ENCODE data around the gene CA7.

CA7 gene

GRCh38 chr16:66878067-66878466, 33.9 kb downstream of the CA7 start:
- Mint-ChIP-seq H3K27ac (peak overlapping the region; percentile 81), H3K36me3 (peaks cover 2% of the 10 kb centered on the region), H3K9me3 (no peaks in the 10 kb centered on the region), H3K27me3 (no peaks in the 10 kb centered on the region), H3K4me1 (peaks cover 53% of the 10 kb centered on the region), H3K4me3 (peak overlapping the region; percentile 65)

- H3K27me3 Mint-ChIP-seq, result no peaks in the 10 kb centered on the region
- H3K9me3 Mint-ChIP-seq, result no peaks in the 10 kb centered on the region
- H3K4me1 Mint-ChIP-seq, result peaks cover 54% of the 10 kb centered on the region
- H3K4me3 Mint-ChIP-seq, result peak within 1 kb of the TSS; percentile 100
- peaks cover 4% of the 10 kb centered on the region for H3K36me3 Mint-ChIP-seq
- H3K27ac Mint-ChIP-seq, result peak within 1 kb of the TSS; percentile 99
These were observed 36.2 kb downstream of the CA7 start, which contains the start of gene PDP2 for GRCh38 chr16:66880288-66881013. PDP2 (plus strand) TSS chr16:66880515; CDS start chr16:66884285, 3,770 bp downstream.

GRCh38 chr16:66881014-66881417, 36.8 kb downstream of the CA7 start:
- H3K9me3 Mint-ChIP-seq, result no peaks in the 10 kb centered on the region
- peaks cover 5% of the 10 kb centered on the region for H3K36me3 Mint-ChIP-seq
- H3K27me3 Mint-ChIP-seq, result no peaks in the 10 kb centered on the region
- peak overlapping the region; percentile 81 for H3K4me3 Mint-ChIP-seq
- H3K4me1 Mint-ChIP-seq, result peaks cover 57% of the 10 kb centered on the region
- no peak overlapping the region for H3K27ac Mint-ChIP-seq

- H3K4me3 Mint-ChIP-seq, result peak overlapping the region; percentile 81
- H3K9me3 Mint-ChIP-seq, result no peaks in the 10 kb centered on the region
- no peaks in the 10 kb centered on the region for H3K27me3 Mint-ChIP-seq
- no peak overlapping the region for H3K27ac Mint-ChIP-seq
- H3K4me1 Mint-ChIP-seq, result peaks cover 57% of the 10 kb centered on the region
- peaks cover 5% of the 10 kb centered on the region for H3K36me3 Mint-ChIP-seq
These were observed 37.3 kb downstream of the CA7 start for GRCh38 chr16:66881560-66881959.

GRCh38 chr16:66881964-66882508, 37.8 kb downstream of the CA7 start:
- Mint-ChIP-seq H3K4me1 (peaks cover 58% of the 10 kb centered on the region), H3K27ac (no peak overlapping the region), H3K36me3 (peaks cover 5% of the 10 kb centered on the region), H3K27me3 (no peaks in the 10 kb centered on the region), H3K4me3 (peak overlapping the region; percentile 81), H3K9me3 (no peaks in the 10 kb centered on the region)

GRCh38 chr16:66882702-66883101, 38.5 kb downstream of the CA7 start:
- Mint-ChIP-seq H3K9me3 (no peaks in the 10 kb centered on the region), H3K27ac (no peak overlapping the region), H3K27me3 (no peaks in the 10 kb centered on the region), H3K36me3 (peaks cover 5% of the 10 kb centered on the region), H3K4me1 (peaks cover 57% of the 10 kb centered on the region), H3K4me3 (peak overlapping the region; percentile 81)

- H3K4me3 Mint-ChIP-seq, result no peak overlapping the region
- peaks cover 43% of the 10 kb centered on the region for H3K4me1 Mint-ChIP-seq
- no peaks in the 10 kb centered on the region for H3K27me3 Mint-ChIP-seq
- H3K9me3 Mint-ChIP-seq, result no peaks in the 10 kb centered on the region
- peaks cover 3% of the 10 kb centered on the region for H3K36me3 Mint-ChIP-seq
- H3K27ac Mint-ChIP-seq, result no peak overlapping the region
These were observed 41.3 kb downstream of the CA7 start for GRCh38 chr16:66885491-66885890.

GRCh38 chr16:66886321-66886720, 42.1 kb downstream of the CA7 start:
- peaks cover 3% of the 10 kb centered on the region for H3K36me3 Mint-ChIP-seq
- H3K27ac Mint-ChIP-seq, result no peak overlapping the region
- H3K9me3 Mint-ChIP-seq, result no peaks in the 10 kb centered on the region
- H3K4me1 Mint-ChIP-seq, result peaks cover 43% of the 10 kb centered on the region
- H3K4me3 Mint-ChIP-seq, result no peak overlapping the region
- H3K27me3 Mint-ChIP-seq, result no peaks in the 10 kb centered on the region

GRCh38 chr16:66886914-66887313, 42.7 kb downstream of the CA7 start:
- no peaks in the 10 kb centered on the region for H3K9me3 Mint-ChIP-seq
- no peak overlapping the region for H3K27ac Mint-ChIP-seq
- peaks cover 39% of the 10 kb centered on the region for H3K4me1 Mint-ChIP-seq
- H3K36me3 Mint-ChIP-seq, result peaks cover 3% of the 10 kb centered on the region
- H3K27me3 Mint-ChIP-seq, result no peaks in the 10 kb centered on the region
- no peak overlapping the region for H3K4me3 Mint-ChIP-seq

GRCh38 chr16:66888647-66889615, 44.7 kb downstream of the CA7 start:
- Mint-ChIP-seq H3K4me1 (peaks cover 38% of the 10 kb centered on the region), H3K27ac (no peak overlapping the region), H3K4me3 (no peak overlapping the region), H3K9me3 (no peaks in the 10 kb centered on the region), H3K27me3 (no peaks in the 10 kb centered on the region), H3K36me3 (peaks cover 3% of the 10 kb centered on the region)

GRCh38 chr16:66889622-66890021, 45.4 kb downstream of the CA7 start:
- no peaks in the 10 kb centered on the region for H3K9me3 Mint-ChIP-seq
- H3K27me3 Mint-ChIP-seq, result no peaks in the 10 kb centered on the region
- peaks cover 33% of the 10 kb centered on the region for H3K4me1 Mint-ChIP-seq
- no peak overlapping the region for H3K4me3 Mint-ChIP-seq
- H3K36me3 Mint-ChIP-seq, result peaks cover 3% of the 10 kb centered on the region
- no peak overlapping the region for H3K27ac Mint-ChIP-seq

GRCh38 chr16:66890799-66891198, 46.6 kb downstream of the CA7 start:
- no peaks in the 10 kb centered on the region for H3K9me3 Mint-ChIP-seq
- no peak overlapping the region for H3K4me3 Mint-ChIP-seq
- no peaks in the 10 kb centered on the region for H3K36me3 Mint-ChIP-seq
- no peak overlapping the region for H3K27ac Mint-ChIP-seq
- peaks cover 21% of the 10 kb centered on the region for H3K4me1 Mint-ChIP-seq
- no peaks in the 10 kb centered on the region for H3K27me3 Mint-ChIP-seq

- no peak overlapping the region for H3K4me3 Mint-ChIP-seq
- peaks cover 18% of the 10 kb centered on the region for H3K4me1 Mint-ChIP-seq
- no peaks in the 10 kb centered on the region for H3K27me3 Mint-ChIP-seq
- H3K9me3 Mint-ChIP-seq, result no peaks in the 10 kb centered on the region
- H3K27ac Mint-ChIP-seq, result no peak overlapping the region
- no peaks in the 10 kb centered on the region for H3K36me3 Mint-ChIP-seq
These were observed 47.1 kb downstream of the CA7 start for GRCh38 chr16:66891360-66891759.

GRCh38 chr16:66891797-66892196, 47.6 kb downstream of the CA7 start:
- Mint-ChIP-seq H3K4me3 (no peak overlapping the region), H3K27me3 (no peaks in the 10 kb centered on the region), H3K27ac (no peak overlapping the region), H3K9me3 (no peaks in the 10 kb centered on the region), H3K4me1 (peaks cover 16% of the 10 kb centered on the region), H3K36me3 (no peaks in the 10 kb centered on the region)

- H3K4me1 Mint-ChIP-seq, result peaks cover 8% of the 10 kb centered on the region
- H3K36me3 Mint-ChIP-seq, result no peaks in the 10 kb centered on the region
- H3K27me3 Mint-ChIP-seq, result no peaks in the 10 kb centered on the region
- H3K9me3 Mint-ChIP-seq, result no peaks in the 10 kb centered on the region
- no peak overlapping the region for H3K27ac Mint-ChIP-seq
- H3K4me3 Mint-ChIP-seq, result no peak overlapping the region
These were observed 49.8 kb downstream of the CA7 start for GRCh38 chr16:66894055-66894454.
